Measurements from ENCODE around the gene STXBP5.

STXBP5 gene

GRCh38 chr6:147169529-147169928, 34.7 kb upstream of the STXBP5 start:
- no peaks in the 10 kb centered on the region for H3K9me3 ChIP-seq (ENCODE audit: insufficient read depth, low read length)
- H3K27me3 ChIP-seq (ENCODE audit: insufficient read depth, insufficient read length): no peaks in the 10 kb centered on the region
- no peaks in the 10 kb centered on the region for H3K4me1 ChIP-seq (ENCODE audit: insufficient read depth, insufficient read length)
- no peak overlapping the region for H3K9ac ChIP-seq (ENCODE audit: insufficient read length, low read depth)
- DNase-seq (ENCODE audit: low read depth, low spot score): no peak
- no peak overlapping the region for H3K4me3 ChIP-seq (ENCODE audit: insufficient read length, low read depth)
- no peaks in the 10 kb centered on the region for H3K36me3 ChIP-seq (ENCODE audit: insufficient read depth, insufficient read length, low read length)
- no peak for TF ChIP-seq SUZ12 (IDR thresholded peaks at IDR 0.05; ENCODE audit: extremely low read depth, insufficient read depth, insufficient read length)
- TF ChIP-seq YY1 (IDR thresholded peaks at IDR 0.05; ENCODE audit: insufficient read depth, insufficient read length): no peak
- no peak for TF ChIP-seq ZNF274 (IDR thresholded peaks at IDR 0.05; ENCODE audit: low read depth, low read length)

GRCh38 chr6:147170269-147170668, 33.9 kb upstream of the STXBP5 start:
- Histone ChIP-seq H3K27me3 (ENCODE audit: insufficient read depth, insufficient read length) (no peaks in the 10 kb centered on the region), H3K4me3 (ENCODE audit: insufficient read length, low read depth) (no peak overlapping the region), H3K9ac (ENCODE audit: insufficient read length, low read depth) (no peak overlapping the region), H3K4me1 (ENCODE audit: insufficient read depth, insufficient read length) (no peaks in the 10 kb centered on the region), H3K36me3 (ENCODE audit: insufficient read depth, insufficient read length, low read length) (no peaks in the 10 kb centered on the region), H3K9me3 (ENCODE audit: insufficient read depth, low read length) (no peaks in the 10 kb centered on the region)
- no peak for DNase-seq (ENCODE audit: low read depth, low spot score)
- TF ChIP-seq SUZ12 (IDR thresholded peaks at IDR 0.05; ENCODE audit: extremely low read depth, insufficient read depth, insufficient read length) (no peak), YY1 (IDR thresholded peaks at IDR 0.05; ENCODE audit: insufficient read depth, insufficient read length) (no peak), ZNF274 (IDR thresholded peaks at IDR 0.05; ENCODE audit: low read depth, low read length) (no peak)

GRCh38 chr6:147173140-147173539, 31.1 kb upstream of the STXBP5 start:
- no peak for DNase-seq (ENCODE audit: low read depth, low spot score)
- no peak overlapping the region for H3K4me3 ChIP-seq (ENCODE audit: insufficient read length, low read depth)
- no peaks in the 10 kb centered on the region for H3K9me3 ChIP-seq (ENCODE audit: insufficient read depth, low read length)
- no peak for TF ChIP-seq SUZ12 (IDR thresholded peaks at IDR 0.05; ENCODE audit: extremely low read depth, insufficient read depth, insufficient read length)
- TF ChIP-seq ZNF274 (IDR thresholded peaks at IDR 0.05; ENCODE audit: low read depth, low read length): no peak
- TF ChIP-seq YY1 (IDR thresholded peaks at IDR 0.05; ENCODE audit: insufficient read depth, insufficient read length): no peak
- H3K4me1 ChIP-seq (ENCODE audit: insufficient read depth, insufficient read length): no peaks in the 10 kb centered on the region
- no peak overlapping the region for H3K9ac ChIP-seq (ENCODE audit: insufficient read length, low read depth)
- no peaks in the 10 kb centered on the region for H3K27me3 ChIP-seq (ENCODE audit: insufficient read depth, insufficient read length)
- H3K36me3 ChIP-seq (ENCODE audit: insufficient read depth, insufficient read length, low read length): no peaks in the 10 kb centered on the region

GRCh38 chr6:147173675-147174308, 30.4 kb upstream of the STXBP5 start:
- H3K27me3 ChIP-seq (ENCODE audit: insufficient read depth, insufficient read length): no peaks in the 10 kb centered on the region
- H3K4me3 ChIP-seq (ENCODE audit: insufficient read length, low read depth): no peak overlapping the region
- H3K9ac ChIP-seq (ENCODE audit: insufficient read length, low read depth): no peak overlapping the region
- no peaks in the 10 kb centered on the region for H3K36me3 ChIP-seq (ENCODE audit: insufficient read depth, insufficient read length, low read length)
- H3K9me3 ChIP-seq (ENCODE audit: insufficient read depth, low read length): no peaks in the 10 kb centered on the region
- DNase-seq (ENCODE audit: low read depth, low spot score): no peak
- TF ChIP-seq ZNF274 (IDR thresholded peaks at IDR 0.05; ENCODE audit: low read depth, low read length) (no peak), YY1 (IDR thresholded peaks at IDR 0.05; ENCODE audit: insufficient read depth, insufficient read length) (no peak), SUZ12 (IDR thresholded peaks at IDR 0.05; ENCODE audit: extremely low read depth, insufficient read depth, insufficient read length) (no peak)
- H3K4me1 ChIP-seq (ENCODE audit: insufficient read depth, insufficient read length): no peaks in the 10 kb centered on the region

- no peaks in the 10 kb centered on the region for H3K9me3 ChIP-seq (ENCODE audit: insufficient read depth, low read length)
- TF ChIP-seq YY1 (IDR thresholded peaks at IDR 0.05; ENCODE audit: insufficient read depth, insufficient read length) (no peak), SUZ12 (IDR thresholded peaks at IDR 0.05; ENCODE audit: extremely low read depth, insufficient read depth, insufficient read length) (no peak), ZNF274 (IDR thresholded peaks at IDR 0.05; ENCODE audit: low read depth, low read length) (no peak)
- no peaks in the 10 kb centered on the region for H3K4me1 ChIP-seq (ENCODE audit: insufficient read depth, insufficient read length)
- no peak overlapping the region for H3K4me3 ChIP-seq (ENCODE audit: insufficient read length, low read depth)
- no peaks in the 10 kb centered on the region for H3K36me3 ChIP-seq (ENCODE audit: insufficient read depth, insufficient read length, low read length)
- no peak for DNase-seq (ENCODE audit: low read depth, low spot score)
- no peak overlapping the region for H3K9ac ChIP-seq (ENCODE audit: insufficient read length, low read depth)
- H3K27me3 ChIP-seq (ENCODE audit: insufficient read depth, insufficient read length): no peaks in the 10 kb centered on the region
Observed at GRCh38 chr6:147176795-147177194, 27.4 kb upstream of the STXBP5 start.

GRCh38 chr6:147177286-147177685, 26.9 kb upstream of the STXBP5 start:
- TF ChIP-seq ZNF274 (IDR thresholded peaks at IDR 0.05; ENCODE audit: low read depth, low read length): no peak
- TF ChIP-seq YY1 (IDR thresholded peaks at IDR 0.05; ENCODE audit: insufficient read depth, insufficient read length): no peak
- no peak overlapping the region for H3K4me3 ChIP-seq (ENCODE audit: insufficient read length, low read depth)
- H3K27me3 ChIP-seq (ENCODE audit: insufficient read depth, insufficient read length): no peaks in the 10 kb centered on the region
- H3K9ac ChIP-seq (ENCODE audit: insufficient read length, low read depth): no peak overlapping the region
- no peaks in the 10 kb centered on the region for H3K4me1 ChIP-seq (ENCODE audit: insufficient read depth, insufficient read length)
- DNase-seq (ENCODE audit: low read depth, low spot score): no peak
- no peaks in the 10 kb centered on the region for H3K36me3 ChIP-seq (ENCODE audit: insufficient read depth, insufficient read length, low read length)
- no peaks in the 10 kb centered on the region for H3K9me3 ChIP-seq (ENCODE audit: insufficient read depth, low read length)

- H3K9ac ChIP-seq (ENCODE audit: insufficient read length, low read depth): no peak overlapping the region
- H3K36me3 ChIP-seq (ENCODE audit: insufficient read depth, insufficient read length, low read length): no peaks in the 10 kb centered on the region
- H3K4me1 ChIP-seq (ENCODE audit: insufficient read depth, insufficient read length): no peaks in the 10 kb centered on the region
- no peaks in the 10 kb centered on the region for H3K27me3 ChIP-seq (ENCODE audit: insufficient read depth, insufficient read length)
- DNase-seq (ENCODE audit: low read depth, low spot score): no peak
- no peaks in the 10 kb centered on the region for H3K9me3 ChIP-seq (ENCODE audit: insufficient read depth, low read length)
- H3K4me3 ChIP-seq (ENCODE audit: insufficient read length, low read depth): no peak overlapping the region
- TF ChIP-seq ZNF274 (IDR thresholded peaks at IDR 0.05; ENCODE audit: low read depth, low read length) (no peak), YY1 (IDR thresholded peaks at IDR 0.05; ENCODE audit: insufficient read depth, insufficient read length) (no peak), SUZ12 (IDR thresholded peaks at IDR 0.05; ENCODE audit: extremely low read depth, insufficient read depth, insufficient read length) (no peak)
Observed at GRCh38 chr6:147178355-147178754, 25.9 kb upstream of the STXBP5 start.
